ENCODE measurements around the gene GSTT4. TPM values are rescaled to one million over a fixed set of nuclear protein-coding genes. Genes with fewer than 3 reads are reported as not detected.
A peak's percentile ranks its signal among the peaks of the same experiment; 100 is the strongest.
"Not testable (repeated sequence)": the region's sequence is repeated elsewhere in the genome, so short reads cannot be mapped to it uniquely, and the experiment has no call there.

The GSTT4 gene
- polyA plus RNA-seq, 1 of the 3 experiments (the other 2 are of a cell fraction): not detected

DNA sequence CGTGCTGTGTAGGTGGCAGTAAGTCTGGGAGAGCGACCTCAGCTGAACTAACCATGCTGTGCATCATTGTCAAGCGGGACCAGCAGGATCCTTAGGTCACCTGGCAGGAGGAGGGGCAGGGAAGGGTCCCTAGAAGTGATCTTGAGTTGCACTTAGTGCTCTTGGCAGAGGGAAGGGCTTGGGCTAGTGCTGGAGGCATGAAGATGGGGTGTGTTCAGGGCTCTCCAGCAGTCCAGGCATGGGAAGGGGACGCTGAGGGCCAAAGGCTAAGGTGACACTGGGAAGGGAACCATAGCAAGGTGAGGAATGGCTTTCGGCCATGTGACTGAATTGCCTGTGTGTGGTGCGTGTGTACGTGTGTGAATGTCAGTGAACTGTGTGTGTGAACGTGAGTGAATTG, 19.2 kb downstream of the GSTT4 start:
- H3K79me2 ChIP-seq (ENCODE audit: insufficient read depth); H3K27ac ChIP-seq (ENCODE audit: low read depth in 2 of 2, low read length in 1 of 2); H3K9ac ChIP-seq; H3K9me2 ChIP-seq; H2AFZ ChIP-seq (ENCODE audit: low read depth); H4K20me1 ChIP-seq (ENCODE audit: insufficient read depth); H3K4me2 ChIP-seq; CTCF ChIA-PET; POLR2A ChIA-PET; H3K36me3 ChIP-seq (replicated peaks in 1 of 2; ENCODE audit: control insufficient read depth in 1 of 2, insufficient read depth in 2 of 2, low read length in 1 of 2); H3K4me3 ChIP-seq (ENCODE audit: low read depth in 2 of 2, low read length in 1 of 2); H3K4me1 ChIP-seq (ENCODE audit: control insufficient read depth in 1 of 2, insufficient read depth in 2 of 2, low read depth in 1 of 2, low read length in 1 of 2); H3K27me3 ChIP-seq (ENCODE audit: insufficient read depth); H3K9me3 ChIP-seq; DNase-seq; H3F3A ChIP-seq (replicated peaks; ENCODE audit: insufficient read depth): not testable (repeated sequence)
- WGBS (ENCODE audit: low lambda C conversion rate): 94% methylated on average over 8 of the region's 8 CpGs

DNA sequence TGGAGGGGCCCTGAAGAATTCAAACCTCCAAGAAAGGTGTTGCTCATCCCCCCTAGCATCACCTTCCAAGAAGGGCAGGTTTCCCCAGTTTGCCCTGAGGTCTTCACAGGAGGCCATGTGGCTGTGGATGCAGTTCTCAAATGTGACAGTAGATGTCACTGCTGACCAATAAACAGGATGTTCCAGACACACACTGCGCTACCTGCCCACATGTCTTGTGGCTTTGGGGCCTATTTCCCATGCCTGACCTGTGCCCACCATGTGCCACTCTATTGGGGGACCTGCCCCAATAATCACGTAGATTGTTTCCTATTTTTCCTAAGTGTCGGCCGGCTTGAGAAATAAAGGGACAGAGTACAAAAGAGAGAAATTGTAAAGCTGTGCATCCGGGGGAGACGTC, 20.8 kb downstream of the GSTT4 start:
- H3K4me2 ChIP-seq: no peak overlapping the region
- no peaks in the 10 kb centered on the region for H3K9me3 ChIP-seq
- H3K27me3 ChIP-seq (ENCODE audit: insufficient read depth): no peaks in the 10 kb centered on the region
- H3K4me1 ChIP-seq (ENCODE audit: control insufficient read depth in 1 of 2, insufficient read depth in 2 of 2, low read depth in 1 of 2, low read length in 1 of 2): no peaks in the 10 kb centered on the region; a peak in 1 of 4 replicates
- DNase-seq: peak; percentile 52
- ChIA-PET POLR2A (no interaction called here), CTCF (interaction anchor here (0.6 to 0.8 kb wide), 2 partner anchors 91 to 195 kb away, joined by 3 to 4 read pairs; no protein-coding TSS in a partner anchor)
- no peak overlapping the region for H2AFZ ChIP-seq (ENCODE audit: low read depth)
- H4K20me1 ChIP-seq (ENCODE audit: insufficient read depth): no peaks in the 10 kb centered on the region
- H3K9ac ChIP-seq: no peak overlapping the region
- WGBS (ENCODE audit: low lambda C conversion rate): 37% methylated on average over 6 of the region's 6 CpGs
- no peak overlapping the region for H3K27ac ChIP-seq (ENCODE audit: low read depth in 2 of 2, low read length in 1 of 2)
- H3F3A ChIP-seq (replicated peaks; ENCODE audit: insufficient read depth): no peaks in the 10 kb centered on the region
- H3K9me2 ChIP-seq: no peaks in the 10 kb centered on the region
- H3K4me3 ChIP-seq (ENCODE audit: low read depth in 2 of 2, low read length in 1 of 2): no peak overlapping the region
- TF ChIP-seq, protein P1, sequence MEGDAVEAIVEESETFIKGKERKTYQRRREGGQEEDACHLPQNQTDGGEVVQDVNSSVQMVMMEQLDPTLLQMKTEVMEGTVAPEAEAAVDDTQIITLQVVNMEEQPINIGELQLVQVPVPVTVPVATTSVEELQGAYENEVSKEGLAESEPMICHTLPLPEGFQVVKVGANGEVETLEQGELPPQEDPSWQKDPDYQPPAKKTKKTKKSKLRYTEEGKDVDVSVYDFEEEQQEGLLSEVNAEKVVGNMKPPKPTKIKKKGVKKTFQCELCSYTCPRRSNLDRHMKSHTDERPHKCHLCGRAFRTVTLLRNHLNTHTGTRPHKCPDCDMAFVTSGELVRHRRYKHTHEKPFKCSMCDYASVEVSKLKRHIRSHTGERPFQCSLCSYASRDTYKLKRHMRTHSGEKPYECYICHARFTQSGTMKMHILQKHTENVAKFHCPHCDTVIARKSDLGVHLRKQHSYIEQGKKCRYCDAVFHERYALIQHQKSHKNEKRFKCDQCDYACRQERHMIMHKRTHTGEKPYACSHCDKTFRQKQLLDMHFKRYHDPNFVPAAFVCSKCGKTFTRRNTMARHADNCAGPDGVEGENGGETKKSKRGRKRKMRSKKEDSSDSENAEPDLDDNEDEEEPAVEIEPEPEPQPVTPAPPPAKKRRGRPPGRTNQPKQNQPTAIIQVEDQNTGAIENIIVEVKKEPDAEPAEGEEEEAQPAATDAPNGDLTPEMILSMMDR (IDR thresholded peaks at IDR 0.05): peak; percentile 65
- TF ChIP-seq SMC3 (IDR thresholded peaks at IDR 0.05; ENCODE audit: low read depth, low read length) (peak; percentile 60), MXI1 (IDR thresholded peaks at IDR 0.05; ENCODE audit: low read depth, low read length) (no peak), CHD2 (IDR thresholded peaks at IDR 0.05; ENCODE audit: low read length, partially characterized antibody) (no peak), RAD21 (IDR thresholded peaks at IDR 0.05; ENCODE audit: low read length) (peak; percentile 81)
- TF ChIP-seq, protein P2, sequence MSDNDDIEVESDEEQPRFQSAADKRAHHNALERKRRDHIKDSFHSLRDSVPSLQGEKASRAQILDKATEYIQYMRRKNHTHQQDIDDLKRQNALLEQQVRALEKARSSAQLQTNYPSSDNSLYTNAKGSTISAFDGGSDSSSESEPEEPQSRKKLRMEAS (IDR thresholded peaks at IDR 0.05; ENCODE audit: low read depth): peak; percentile 24; the same call in 1 of the 2 replicates
- TF ChIP-seq, protein P3, sequence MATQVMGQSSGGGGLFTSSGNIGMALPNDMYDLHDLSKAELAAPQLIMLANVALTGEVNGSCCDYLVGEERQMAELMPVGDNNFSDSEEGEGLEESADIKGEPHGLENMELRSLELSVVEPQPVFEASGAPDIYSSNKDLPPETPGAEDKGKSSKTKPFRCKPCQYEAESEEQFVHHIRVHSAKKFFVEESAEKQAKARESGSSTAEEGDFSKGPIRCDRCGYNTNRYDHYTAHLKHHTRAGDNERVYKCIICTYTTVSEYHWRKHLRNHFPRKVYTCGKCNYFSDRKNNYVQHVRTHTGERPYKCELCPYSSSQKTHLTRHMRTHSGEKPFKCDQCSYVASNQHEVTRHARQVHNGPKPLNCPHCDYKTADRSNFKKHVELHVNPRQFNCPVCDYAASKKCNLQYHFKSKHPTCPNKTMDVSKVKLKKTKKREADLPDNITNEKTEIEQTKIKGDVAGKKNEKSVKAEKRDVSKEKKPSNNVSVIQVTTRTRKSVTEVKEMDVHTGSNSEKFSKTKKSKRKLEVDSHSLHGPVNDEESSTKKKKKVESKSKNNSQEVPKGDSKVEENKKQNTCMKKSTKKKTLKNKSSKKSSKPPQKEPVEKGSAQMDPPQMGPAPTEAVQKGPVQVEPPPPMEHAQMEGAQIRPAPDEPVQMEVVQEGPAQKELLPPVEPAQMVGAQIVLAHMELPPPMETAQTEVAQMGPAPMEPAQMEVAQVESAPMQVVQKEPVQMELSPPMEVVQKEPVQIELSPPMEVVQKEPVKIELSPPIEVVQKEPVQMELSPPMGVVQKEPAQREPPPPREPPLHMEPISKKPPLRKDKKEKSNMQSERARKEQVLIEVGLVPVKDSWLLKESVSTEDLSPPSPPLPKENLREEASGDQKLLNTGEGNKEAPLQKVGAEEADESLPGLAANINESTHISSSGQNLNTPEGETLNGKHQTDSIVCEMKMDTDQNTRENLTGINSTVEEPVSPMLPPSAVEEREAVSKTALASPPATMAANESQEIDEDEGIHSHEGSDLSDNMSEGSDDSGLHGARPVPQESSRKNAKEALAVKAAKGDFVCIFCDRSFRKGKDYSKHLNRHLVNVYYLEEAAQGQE (IDR thresholded peaks at IDR 0.05; ENCODE audit: low read depth, low read length): no peak
- H3K79me2 ChIP-seq (ENCODE audit: insufficient read depth): no peaks in the 10 kb centered on the region
- no peaks in the 10 kb centered on the region for H3K36me3 ChIP-seq (replicated peaks in 1 of 2; ENCODE audit: control insufficient read depth in 1 of 2, insufficient read depth in 2 of 2, low read length in 1 of 2)

DNA sequence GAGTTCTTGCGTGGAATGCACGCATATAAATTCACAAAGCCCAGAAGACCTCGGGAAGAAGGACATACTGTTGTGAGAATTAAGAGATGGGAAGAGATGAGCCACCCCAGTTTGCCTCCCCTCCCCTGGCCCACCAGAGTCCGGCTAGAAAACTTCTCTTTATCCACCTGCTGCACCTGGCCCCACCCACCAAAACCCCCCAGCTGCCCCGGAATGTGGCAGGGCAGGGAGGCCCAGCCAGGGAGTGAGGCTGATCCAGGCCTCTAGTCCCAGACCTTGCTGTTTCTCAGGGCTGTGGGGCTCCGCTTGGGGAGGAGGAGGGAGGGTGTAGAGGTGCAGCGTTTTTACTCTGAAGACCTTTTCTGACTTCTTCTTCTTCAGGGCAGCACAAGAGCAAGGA, 24.7 kb downstream of the GSTT4 start:
- H3K27ac ChIP-seq (ENCODE audit: low read depth in 2 of 2, low read length in 1 of 2); H2AFZ ChIP-seq (ENCODE audit: low read depth); H3K4me3 ChIP-seq (ENCODE audit: low read depth in 2 of 2, low read length in 1 of 2); DNase-seq; H3K36me3 ChIP-seq (replicated peaks in 1 of 2; ENCODE audit: control insufficient read depth in 1 of 2, insufficient read depth in 2 of 2, low read length in 1 of 2); H3K79me2 ChIP-seq (ENCODE audit: insufficient read depth); H3K9me2 ChIP-seq; CTCF ChIA-PET; H3K4me2 ChIP-seq; POLR2A ChIA-PET; H4K20me1 ChIP-seq (ENCODE audit: insufficient read depth); H3F3A ChIP-seq (replicated peaks; ENCODE audit: insufficient read depth); H3K9ac ChIP-seq; H3K4me1 ChIP-seq (ENCODE audit: control insufficient read depth in 1 of 2, insufficient read depth in 2 of 2, low read depth in 1 of 2, low read length in 1 of 2); H3K27me3 ChIP-seq (ENCODE audit: insufficient read depth); H3K9me3 ChIP-seq: not testable (repeated sequence)
- 17% methylated on average over 3 of the region's 7 CpGs for WGBS (ENCODE audit: low lambda C conversion rate)

DNA sequence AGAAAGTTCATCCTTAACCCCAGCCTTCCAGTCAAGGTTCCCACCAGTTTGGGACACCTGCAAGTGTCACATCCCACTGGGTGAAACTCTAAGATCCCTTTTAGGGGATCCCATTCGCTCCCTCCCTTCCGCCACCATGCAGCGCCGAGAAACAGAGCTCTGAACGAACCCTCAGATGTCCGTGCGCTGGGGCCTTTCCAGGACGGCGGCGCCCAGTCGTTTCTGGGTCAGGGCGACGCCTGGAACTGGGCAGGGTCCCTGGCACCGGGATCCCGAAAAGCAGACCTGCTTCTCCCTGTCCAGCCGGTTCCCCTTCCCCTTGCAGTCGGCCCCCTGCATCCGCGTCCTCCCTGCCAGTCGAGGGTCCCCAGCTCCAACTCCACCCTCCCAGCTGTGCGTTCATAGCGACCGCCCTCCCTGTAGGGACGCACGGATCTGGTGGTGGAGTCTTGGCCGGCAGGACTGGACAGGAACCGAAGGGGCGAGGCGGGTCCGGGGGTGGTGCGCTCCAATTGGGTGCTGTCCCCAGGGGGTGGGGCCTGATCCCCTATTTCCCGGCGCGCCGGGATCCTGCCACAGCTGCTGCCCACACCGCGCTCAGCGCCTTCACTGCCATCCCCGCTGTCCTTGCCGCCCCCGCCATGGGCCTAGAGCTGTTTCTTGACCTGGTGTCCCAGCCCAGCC, 25.6 kb downstream of the GSTT4 start, which contains the start of gene GSTT2:
Gene GSTT2, plus strand, starts transcription at position 578 of the 684 bp plus-strand sequence.
- H3K9ac ChIP-seq; H3K27ac ChIP-seq (ENCODE audit: low read depth in 2 of 2, low read length in 1 of 2); DNase-seq; H3K27me3 ChIP-seq (ENCODE audit: insufficient read depth); H3K79me2 ChIP-seq (ENCODE audit: insufficient read depth); POLR2A ChIA-PET; H3K36me3 ChIP-seq (replicated peaks in 1 of 2; ENCODE audit: control insufficient read depth in 1 of 2, insufficient read depth in 2 of 2, low read length in 1 of 2); H3K4me2 ChIP-seq; H3F3A ChIP-seq (replicated peaks; ENCODE audit: insufficient read depth); H3K9me3 ChIP-seq; H3K4me3 ChIP-seq (ENCODE audit: low read depth in 2 of 2, low read length in 1 of 2); H3K9me2 ChIP-seq; CTCF ChIA-PET; H2AFZ ChIP-seq (ENCODE audit: low read depth); H3K4me1 ChIP-seq (ENCODE audit: control insufficient read depth in 1 of 2, insufficient read depth in 2 of 2, low read depth in 1 of 2, low read length in 1 of 2); H4K20me1 ChIP-seq (ENCODE audit: insufficient read depth): not testable (repeated sequence)
- no CpG with 5 or more reads among the region's 41 CpGs for WGBS (ENCODE audit: low lambda C conversion rate)
